Measurements from ENCODE around the gene CNTN4.
"Not testable (repeated sequence)": the region's sequence is repeated elsewhere in the genome, so short reads cannot be mapped to it uniquely, and the experiment has no call there.

The CNTN4 gene

DNA sequence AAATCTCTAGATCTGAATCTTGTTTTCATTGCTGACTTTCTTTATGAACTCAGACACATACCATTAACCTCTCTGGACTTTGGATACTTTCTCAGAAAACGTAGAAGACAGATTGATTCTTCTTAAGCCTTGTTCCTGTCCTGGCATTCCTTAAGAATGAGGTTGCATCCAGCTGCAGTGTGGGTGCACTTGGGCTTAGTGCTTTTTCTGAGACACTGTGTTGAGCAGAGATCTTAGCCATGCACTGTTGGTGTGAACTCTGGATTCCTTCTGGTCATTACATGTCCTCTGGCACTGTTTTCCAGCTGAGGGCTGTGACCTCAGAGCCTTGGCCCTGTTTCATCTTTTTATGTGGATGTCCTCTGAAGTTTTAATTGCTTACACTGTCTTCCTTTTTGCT, 428.3 kb downstream of the CNTN4 start:
- no peak for DNase-seq

DNA sequence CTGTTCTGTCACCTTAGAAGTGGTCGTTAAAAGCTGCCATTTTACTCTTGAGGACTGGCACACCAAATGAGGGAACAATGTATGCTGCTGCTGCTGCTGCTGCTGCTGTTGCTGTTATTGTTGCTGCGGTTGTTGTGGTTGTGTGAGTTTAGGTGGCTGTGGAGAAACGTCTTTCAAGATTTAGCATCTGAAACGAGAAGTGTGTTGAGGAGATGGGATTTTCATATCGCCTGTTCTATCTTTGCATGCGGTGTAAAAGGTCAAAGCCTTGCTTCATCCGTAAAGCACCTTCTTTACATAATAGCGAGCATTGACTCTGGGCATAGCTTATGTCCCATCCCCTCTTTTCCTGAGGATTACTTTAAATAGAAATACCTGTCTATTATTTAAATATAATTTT, 428.7 kb downstream of the CNTN4 start:
- not testable (repeated sequence) for DNase-seq

DNA sequence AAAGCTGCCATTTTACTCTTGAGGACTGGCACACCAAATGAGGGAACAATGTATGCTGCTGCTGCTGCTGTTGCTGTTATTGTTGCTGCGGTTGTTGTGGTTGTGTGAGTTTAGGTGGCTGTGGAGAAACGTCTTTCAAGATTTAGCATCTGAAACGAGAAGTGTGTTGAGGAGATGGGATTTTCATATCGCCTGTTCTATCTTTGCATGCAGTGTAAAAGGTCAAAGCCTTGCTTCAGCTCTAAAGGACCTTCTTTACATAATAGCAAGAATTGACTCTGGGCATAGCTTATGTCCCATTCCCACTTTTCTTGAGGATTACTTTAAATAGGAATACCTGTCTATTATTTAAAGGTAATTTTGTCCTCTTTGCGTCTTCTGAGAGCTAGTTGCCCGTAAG, 436.1 kb downstream of the CNTN4 start:
- DNase-seq: not testable (repeated sequence)

DNA sequence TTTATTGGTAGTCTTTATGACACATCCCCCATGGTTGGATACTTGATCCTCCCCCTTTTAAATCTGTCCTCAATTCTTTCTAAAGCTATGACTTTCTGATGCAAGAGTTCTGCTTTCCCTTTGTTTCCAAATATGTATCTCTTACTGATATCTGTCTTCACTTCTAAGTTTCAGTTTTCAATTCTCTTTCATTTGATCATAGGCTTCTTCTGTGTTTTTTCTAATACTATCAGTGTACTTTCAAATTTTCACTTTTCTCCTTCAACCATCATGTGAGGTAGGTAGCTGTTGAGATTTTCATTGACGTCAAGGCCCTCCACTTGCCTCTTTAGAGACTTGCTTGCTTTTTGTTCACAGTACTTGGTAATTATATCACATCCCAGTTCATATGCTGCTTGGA, 436.5 kb downstream of the CNTN4 start:
- DNase-seq: no peak

DNA sequence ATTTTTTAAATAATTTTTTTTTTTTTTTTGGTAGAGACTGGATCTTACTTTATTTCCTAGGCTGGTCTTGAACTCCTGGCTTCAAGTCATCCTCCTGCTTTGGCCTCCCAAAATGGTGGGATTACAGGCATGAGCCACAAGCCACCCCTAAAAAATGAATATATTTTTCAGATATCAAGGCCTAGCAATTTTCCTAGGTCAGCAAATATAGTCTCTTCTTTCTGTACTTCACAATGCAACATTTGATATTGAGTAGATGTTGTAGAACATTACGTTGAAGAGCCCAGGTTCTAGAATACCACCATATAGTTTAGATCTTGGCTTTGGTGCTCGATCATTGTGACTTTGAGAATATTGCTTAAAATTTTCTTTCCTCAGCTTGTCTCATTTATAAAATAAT, 437.9 kb downstream of the CNTN4 start:
- DNase-seq: no peak

DNA sequence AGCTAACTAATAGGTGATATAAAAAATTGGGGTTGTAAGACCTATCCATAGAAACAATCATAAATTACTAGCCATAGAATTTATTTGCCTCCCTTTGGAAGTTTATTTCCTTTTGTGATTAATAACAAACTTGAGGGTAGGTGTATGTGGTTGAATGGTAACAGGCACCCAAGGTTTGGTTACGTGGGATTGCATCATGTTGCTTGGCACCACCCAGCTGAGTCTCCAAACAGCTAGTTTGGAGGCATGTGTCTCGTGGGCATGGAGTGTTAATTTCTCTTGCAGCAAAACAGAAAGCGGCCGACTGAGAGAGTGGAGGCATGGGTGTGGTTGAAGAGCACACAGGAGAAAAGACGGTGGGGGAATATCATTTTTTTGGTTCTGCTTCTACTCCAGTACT, 441.4 kb downstream of the CNTN4 start:
- DNase-seq: no peak

DNA sequence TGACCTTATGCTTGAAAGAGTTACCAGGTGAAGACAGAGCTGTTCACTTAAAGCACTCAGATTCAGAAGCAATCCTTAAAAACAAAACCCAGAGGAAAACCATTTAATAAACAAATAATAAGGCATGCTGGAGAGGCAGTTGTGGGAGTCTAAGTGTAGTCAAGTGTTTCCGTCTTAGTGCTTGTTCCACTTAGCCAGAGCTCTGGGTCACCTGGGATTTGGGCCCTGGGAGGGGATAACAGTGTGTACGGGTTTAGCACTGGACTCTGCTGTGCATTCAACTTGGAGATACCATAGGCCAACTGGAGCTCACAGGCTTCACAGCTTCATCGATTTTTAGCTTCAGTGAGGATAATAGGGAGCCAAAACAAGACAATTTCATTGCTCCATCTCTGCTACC, 444.6 kb downstream of the CNTN4 start:
- DNase-seq: no peak

DNA sequence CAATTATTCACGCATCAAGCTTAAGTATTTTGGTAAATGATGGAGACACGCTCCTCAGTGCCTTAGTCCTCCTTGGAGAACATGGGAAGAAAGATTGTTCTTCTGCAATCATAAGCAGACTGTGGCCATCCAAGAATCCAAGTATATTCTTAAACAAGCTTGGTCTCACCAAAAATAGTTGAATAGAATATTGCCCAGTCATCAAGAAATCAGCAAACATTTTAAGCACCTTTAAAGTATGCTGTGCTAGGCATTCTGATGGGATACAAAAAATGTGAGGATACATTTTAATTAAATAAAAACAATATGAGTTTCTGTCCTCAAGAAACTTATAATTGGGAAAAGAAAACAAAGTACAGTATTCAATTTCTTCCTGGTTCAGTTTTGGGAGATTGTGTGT, 445.5 kb downstream of the CNTN4 start:
- no peak for DNase-seq

DNA sequence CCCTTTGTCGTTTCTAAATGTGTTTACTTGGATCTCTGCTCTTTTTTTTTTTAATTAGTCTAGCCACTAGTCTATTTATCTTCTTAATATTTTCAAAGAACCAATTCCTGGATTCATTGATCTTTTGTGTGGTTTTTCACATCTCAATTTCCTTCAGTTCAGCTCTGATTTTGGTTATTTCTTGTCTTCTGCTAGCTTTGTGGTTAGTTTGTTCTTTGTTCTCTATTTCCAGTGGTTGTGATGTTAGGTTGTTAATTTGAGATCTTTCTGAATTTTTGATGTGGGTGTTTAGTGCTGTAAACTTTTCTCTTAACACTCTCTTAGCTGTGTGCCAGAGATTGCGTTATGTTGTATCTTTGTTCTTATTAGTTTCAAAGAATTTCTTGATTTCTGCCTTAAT, 446.1 kb downstream of the CNTN4 start:
- no peak for DNase-seq

DNA sequence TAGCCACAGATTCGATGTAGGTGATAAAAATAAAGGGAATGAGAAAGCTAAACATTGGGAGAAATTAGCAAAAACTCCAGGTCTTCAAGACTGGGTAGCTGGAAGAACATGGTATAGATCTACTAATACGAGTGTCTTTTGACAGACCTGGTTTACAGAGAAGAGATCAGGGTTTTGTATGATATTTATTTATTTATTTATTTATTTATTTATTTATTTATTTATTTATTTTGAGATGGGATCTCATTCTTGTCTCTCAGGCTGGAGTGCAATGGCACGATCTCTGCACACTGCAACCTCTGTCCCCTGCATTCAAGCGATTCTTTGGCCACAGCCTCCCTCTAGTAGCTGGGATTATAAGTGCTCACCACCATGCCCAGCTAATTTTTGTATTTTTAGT, 448.4 kb downstream of the CNTN4 start:
- no peak for DNase-seq

DNA sequence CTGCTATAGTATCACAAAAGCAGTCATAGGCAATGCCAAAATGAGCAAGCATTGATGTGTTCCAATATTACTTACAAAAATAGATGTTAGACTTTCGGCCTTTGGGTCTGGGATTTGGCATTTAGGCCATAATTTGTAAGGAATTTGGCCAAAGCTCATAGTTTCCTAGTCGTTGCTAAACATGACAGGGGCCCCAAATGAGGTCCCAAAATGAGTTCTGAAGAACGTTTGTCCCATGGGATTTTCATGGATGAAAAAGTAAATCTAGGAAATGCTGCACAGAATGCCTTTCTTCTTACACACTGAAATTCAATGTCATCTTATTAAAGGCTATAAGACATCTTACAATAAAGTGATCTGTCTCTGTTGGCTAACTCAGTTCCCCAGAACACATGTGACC, 456.0 kb downstream of the CNTN4 start:
- DNase-seq: no peak

DNA sequence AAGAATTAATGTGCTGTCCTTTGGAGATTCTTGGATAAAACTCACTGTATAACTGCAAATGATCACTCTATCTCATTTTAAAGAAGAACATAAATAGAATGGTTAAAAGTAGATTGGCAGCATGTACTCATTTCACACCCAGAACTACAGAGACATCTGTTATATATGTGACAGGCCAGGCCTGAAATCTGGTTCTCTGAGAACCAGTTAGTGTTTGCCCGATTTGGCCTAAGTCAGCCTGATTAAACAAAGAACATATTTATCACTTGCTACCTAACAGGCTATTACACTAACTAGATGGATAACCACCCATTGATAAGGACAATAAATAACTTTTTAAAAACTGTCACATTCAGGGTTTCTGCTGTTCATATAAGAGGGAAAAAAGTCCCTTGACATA, 460.1 kb downstream of the CNTN4 start:
- DNase-seq: no peak

DNA sequence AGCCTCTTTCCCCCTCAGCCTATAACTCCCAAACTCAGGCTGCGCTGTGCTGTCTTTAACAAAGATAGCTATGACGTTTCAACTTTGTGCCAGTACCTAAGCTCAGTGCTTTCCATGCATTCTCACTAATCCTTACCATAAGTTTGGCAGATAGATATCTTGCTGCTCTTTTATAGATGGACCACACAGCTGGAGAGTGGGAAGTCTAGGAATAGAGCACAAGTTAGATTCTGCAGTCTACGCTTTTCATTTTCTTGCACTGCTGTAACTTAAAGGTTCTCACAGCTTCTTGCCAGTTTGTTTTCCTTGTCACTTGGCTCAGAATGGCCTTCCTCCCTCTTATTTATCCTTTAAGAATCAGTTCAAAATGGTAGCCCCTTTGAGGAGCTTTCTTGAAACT, 468.8 kb downstream of the CNTN4 start:
- no peak for DNase-seq

DNA sequence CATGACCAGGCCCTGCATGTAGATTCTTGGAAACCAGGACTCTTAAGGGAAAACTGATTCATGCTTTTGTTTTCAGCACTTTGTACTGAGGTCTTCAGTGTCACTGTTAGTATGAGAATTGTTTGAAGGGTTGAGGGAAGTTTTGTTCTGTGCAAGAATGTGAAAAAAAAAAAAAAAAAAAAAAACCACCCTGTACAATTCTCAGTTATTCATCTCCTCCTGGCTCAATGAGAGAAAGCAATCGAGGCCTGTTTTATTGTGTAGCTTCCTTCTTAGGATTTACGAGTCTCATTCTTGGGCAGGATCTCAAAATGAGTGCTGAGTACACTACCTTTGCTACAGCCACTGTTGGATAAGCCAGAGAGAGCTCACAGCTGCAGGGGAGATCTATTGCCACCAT, 469.5 kb downstream of the CNTN4 start:
- DNase-seq: no peak

DNA sequence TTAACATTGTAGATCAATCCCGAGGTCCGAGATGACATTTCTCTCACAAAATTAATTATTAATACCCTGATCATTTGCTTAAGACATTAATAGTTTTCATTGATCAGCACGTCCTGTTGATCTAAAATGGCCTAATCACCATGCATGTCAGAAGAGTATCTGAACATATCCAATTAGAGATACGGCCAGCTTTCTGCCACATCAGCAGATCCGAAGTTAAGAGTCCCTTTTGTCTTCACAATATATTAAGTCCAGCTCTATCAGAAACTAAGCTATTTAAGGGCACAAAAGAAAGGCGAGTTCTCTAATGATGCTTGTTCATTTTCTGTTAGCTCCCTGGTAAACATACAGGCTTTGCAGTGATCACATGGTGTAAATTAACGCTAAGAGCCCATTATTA, 470.3 kb downstream of the CNTN4 start:
- DNase-seq: no peak

DNA sequence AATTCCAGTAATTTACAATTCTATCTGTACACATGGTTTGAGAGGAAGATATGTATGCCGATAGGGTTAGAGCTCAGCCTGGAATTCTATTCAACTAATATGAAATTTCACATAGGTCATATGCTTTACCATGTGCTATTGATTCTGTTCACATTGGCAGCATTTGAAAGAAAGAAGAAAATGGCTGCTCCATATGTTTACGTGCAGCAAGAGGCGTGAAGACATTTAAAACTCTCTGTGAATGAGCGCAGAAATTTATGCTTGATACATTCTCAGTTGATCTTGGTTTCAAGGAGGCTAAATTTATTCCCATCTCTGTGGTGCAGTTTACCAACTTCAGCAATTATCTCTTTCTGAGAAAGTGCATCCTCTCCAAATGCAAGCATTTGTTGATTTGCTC, 478.9 kb downstream of the CNTN4 start:
- DNase-seq: no peak

DNA sequence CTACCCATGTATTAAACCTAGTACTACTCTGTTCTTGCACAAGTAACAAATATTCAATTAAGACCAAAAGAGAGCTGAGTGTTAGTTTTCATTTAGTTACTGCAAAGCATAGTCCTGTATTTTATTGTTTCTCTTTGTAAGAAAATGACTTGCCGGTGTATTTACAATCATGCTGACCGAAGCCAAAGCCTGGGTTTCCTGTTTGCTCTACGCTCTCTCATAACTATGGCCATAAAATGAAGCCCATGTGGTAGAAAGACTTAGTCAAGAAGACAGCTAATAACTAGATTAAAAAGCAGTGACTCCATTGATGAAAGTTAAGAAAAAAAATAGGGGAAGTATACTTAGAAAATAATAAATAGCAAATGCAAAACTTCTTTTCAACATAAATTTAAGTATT, 479.9 kb downstream of the CNTN4 start:
- DNase-seq: no peak

DNA sequence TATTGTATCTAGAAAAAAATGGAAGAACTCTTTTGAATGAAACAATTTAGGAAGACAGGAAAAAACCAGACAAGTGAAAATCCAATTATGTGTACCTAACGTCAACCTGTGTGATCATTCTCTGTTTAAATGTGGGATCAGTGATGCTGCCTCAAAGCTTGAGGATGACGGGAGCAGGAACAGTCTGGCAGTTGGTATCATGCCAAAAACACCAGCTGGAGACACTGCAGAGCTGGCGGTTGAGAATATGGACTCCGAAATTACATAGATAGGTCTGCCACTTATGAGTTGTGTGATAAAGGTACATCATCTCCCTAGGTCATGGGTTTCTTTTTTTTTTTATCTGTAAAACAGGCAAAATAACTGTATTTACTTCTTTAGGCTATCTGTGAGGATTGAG, 480.5 kb downstream of the CNTN4 start:
- DNase-seq: no peak

DNA sequence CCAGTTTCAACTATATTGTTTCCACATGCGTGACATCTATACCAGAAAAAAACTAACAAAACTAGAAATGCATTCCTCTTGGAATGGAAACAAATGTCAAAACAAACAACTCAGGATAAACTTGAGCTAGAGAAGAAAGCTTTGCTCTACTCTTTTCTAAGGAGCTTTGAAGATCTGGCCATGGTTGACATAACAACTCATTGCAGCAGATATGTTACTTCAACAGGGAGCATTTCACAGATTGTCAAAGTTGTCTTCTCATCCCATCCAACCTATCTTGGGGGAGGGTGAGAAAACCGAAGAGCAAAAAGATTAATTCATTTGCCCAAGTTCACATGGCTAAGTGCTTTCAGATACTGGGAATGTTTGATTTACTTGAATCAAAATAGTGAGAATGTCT, 484.4 kb downstream of the CNTN4 start:
- no peak for DNase-seq

DNA sequence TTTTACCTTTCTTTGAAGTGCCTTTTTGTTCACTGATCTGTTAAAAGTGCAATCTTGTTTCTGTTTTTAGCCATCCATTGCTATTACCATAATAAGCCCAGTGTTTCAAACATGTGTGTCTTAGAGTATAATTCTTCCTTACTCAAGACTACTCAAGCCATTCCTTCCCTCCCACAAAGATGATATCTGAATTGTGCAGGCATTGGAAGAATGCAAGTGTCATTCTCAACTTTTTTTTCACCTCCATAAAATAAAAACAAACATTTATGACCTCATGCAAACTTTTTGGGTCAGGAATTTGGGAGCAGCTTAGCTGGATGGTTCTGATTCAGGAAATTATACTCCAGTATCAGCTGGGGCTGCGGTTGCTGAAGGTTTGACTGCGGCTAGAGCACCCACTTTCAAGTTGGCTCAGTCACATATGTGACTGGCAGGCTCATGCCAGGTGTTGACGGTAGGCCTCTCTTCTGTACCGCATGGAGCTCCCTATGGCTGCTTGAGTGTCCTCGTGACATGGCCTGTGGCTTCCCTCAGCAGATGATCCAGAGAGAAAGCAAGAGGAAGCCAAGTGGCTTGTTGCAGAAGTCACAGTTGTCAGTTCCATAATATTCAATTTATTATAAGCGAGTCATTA, 490.8 kb downstream of the CNTN4 start:
- DNase-seq: no peak

DNA sequence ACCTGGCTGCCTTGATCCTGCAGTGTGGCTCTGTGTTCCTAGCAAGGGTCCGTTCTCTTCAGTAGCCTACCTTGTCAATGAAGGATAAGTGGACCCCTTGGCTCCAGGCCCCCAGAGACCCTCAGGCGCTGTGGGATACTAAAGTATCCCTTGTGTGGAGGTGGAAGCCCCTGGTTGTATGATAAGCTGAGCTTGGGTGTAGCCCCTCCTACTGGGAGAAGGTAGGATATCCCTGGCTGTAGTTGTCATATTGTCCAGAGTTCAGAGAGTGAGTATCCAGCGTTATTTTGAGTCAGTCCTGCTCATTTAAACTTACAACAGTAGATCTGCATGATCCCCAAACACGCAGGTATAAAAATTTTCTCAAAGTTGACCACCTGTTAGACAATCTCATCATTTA, 496.8 kb downstream of the CNTN4 start:
- no peak for DNase-seq

DNA sequence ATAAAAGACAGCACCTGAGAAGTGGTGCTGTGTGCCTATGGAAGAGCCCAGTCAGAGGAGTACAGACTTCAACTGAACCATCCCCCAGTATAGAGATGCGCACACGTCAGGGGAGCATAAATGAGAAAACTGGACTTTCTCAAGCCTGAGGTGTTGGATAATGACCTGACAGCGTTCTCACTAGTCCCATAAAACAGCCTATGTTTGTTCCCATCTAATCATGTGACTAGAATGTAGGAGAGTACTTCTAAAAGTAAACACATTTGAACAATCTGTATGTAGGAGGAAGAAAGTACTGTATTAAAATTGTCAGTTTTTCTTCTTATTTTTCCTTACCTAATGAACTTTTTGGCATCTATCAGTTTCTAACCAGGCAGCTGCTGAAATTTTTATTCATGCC, 498.9 kb downstream of the CNTN4 start:
- no peak for DNase-seq

DNA sequence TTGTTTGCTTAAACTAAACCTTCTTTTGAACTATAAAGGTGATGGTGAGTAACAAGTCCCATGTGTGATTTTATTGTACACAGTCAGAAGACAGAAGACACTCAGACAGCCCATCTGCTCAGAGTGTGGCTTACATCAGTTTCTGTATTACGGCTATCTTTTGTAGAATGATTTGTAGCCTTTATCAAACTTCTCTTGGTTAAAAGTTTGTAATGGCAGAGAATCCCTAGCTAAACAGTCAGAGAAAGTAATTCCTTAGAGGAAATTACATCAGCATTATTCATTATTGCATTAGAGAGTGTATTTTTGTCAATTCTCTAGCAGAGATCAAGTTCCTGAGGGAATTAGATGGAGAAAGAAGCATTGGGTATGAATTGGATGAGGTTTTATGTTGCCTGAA, 500.8 kb downstream of the CNTN4 start:
- DNase-seq: no peak

DNA sequence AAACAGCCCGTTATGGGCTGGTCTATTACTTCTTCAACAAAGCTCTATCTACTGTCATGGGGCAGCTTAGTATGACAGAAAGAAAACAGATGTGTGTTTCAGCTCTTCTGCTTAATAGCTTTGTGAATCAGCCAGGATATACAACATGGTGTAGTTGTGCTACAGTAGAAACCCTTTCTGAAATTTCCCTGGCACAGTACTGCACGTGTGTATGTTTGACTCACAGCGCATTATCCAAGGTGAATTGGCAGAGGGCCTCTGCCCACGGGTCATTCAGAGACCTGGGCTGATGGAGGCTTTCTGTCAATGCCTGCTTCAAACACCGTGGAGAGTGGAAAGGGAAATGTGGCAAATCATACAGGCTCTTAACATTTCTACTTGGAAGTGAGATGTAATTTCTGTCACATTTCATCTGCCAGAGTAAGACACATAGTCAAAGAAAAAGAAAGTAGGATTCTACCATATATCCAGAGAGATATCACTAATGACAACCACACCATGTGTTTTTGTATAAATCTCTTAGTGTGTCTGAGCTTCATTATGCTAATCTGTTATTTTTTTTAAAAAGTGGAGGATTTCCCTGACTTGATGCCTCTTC, 505.1 kb downstream of the CNTN4 start:
- no peak for DNase-seq

DNA sequence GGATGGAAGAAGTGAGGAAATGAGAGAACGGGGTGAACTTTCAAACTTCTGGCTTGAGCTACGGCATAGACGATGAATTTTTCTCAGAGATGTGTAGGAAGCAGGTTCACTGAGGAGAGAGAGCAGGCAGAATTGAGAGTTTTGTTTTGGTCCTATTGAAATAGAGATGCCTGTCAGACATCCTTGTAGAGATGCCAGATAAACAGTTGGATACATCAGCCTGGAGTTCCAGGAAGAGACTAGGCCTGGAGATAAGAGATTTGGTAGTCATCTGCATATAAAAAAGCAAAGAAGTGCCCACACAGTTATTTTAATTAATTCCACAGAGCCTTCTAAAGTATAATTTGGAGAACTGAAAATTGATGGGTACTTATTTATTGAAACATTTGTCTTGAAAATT, 515.9 kb downstream of the CNTN4 start:
- DNase-seq: no peak

DNA sequence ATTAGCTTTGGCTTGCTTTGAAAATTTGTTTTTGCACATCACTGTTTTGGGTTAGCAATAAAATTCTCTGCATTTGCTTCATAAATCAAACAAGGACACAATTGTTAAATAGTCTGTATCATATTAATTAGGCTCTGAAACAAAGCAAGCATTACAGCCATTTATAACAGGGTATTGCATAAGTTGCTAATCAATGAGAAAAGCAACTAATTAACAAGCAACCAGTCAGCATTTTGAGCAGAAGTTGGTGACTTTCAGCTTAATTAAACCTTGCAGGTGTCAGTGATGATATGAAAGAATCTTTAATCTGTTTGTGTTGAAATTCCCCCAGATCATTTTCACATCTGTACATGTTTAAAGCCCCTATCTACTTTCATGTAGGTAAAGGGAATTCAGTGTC, 516.4 kb downstream of the CNTN4 start:
- DNase-seq: no peak

Data from cortex of kidney (tissue), 1 donor.